ENCODE measurements around the gene FAXC.
"Not testable (repeated sequence)": the region's sequence is repeated elsewhere in the genome, so short reads cannot be mapped to it uniquely, and the experiment has no call there.

Gene FAXC

GRCh38 chr6:99287523-99287922 lies 62.0 kb downstream of the FAXC start:
- DNase-seq (ENCODE audit: low read depth, low spot score): no peak

GRCh38 chr6:99285881-99286280 lies 63.6 kb downstream of the FAXC start:
- no peak for DNase-seq (ENCODE audit: low read depth, low spot score)

- no peak for DNase-seq (ENCODE audit: low read depth, low spot score)
These were observed 66.9 kb downstream of the FAXC start for GRCh38 chr6:99282479-99283062.

GRCh38 chr6:99276747-99277146 lies 72.7 kb downstream of the FAXC start:
- DNase-seq (ENCODE audit: low read depth, low spot score): no peak

- no peak for DNase-seq (ENCODE audit: low read depth, low spot score)
These were observed 78.6 kb downstream of the FAXC start for GRCh38 chr6:99270826-99271225.

GRCh38 chr6:99270030-99270429 lies 79.4 kb downstream of the FAXC start:
- DNase-seq (ENCODE audit: low read depth, low spot score): no peak

GRCh38 chr6:99269207-99269606 lies 80.3 kb downstream of the FAXC start:
- no peak for DNase-seq (ENCODE audit: low read depth, low spot score)

GRCh38 chr6:99266996-99267395 lies 82.5 kb downstream of the FAXC start:
- DNase-seq (ENCODE audit: low read depth, low spot score): not testable (repeated sequence)

GRCh38 chr6:99265447-99265846 lies 84.0 kb downstream of the FAXC start:
- not testable (repeated sequence) for DNase-seq (ENCODE audit: low read depth, low spot score)

GRCh38 chr6:99254616-99255550 lies 94.6 kb downstream of the FAXC start:
- DNase-seq (ENCODE audit: low read depth, low spot score): no peak

GRCh38 chr6:99253271-99253670 lies 96.2 kb downstream of the FAXC start:
- no peak for DNase-seq (ENCODE audit: low read depth, low spot score)

GRCh38 chr6:99252421-99252820 lies 97.1 kb downstream of the FAXC start:
- DNase-seq (ENCODE audit: low read depth, low spot score): no peak

- no peak for DNase-seq (ENCODE audit: low read depth, low spot score)
These were observed 99.0 kb downstream of the FAXC start for GRCh38 chr6:99250476-99250875.

- no peak for DNase-seq (ENCODE audit: low read depth, low spot score)
These were observed 102.9 kb downstream of the FAXC start for GRCh38 chr6:99246602-99247001.

GRCh38 chr6:99241905-99242534 lies 107.5 kb downstream of the FAXC start:
- DNase-seq (ENCODE audit: low read depth, low spot score): no peak

- no peak for DNase-seq (ENCODE audit: low read depth, low spot score)
These were observed 113.5 kb downstream of the FAXC start for GRCh38 chr6:99236010-99236409.

GRCh38 chr6:99233219-99233618 lies 116.3 kb downstream of the FAXC start:
- DNase-seq (ENCODE audit: low read depth, low spot score): no peak

- DNase-seq (ENCODE audit: low read depth, low spot score): no peak
These were observed 117.4 kb downstream of the FAXC start for GRCh38 chr6:99232056-99232455.

GRCh38 chr6:99225172-99225571 lies 124.3 kb downstream of the FAXC start:
- no peak for DNase-seq (ENCODE audit: low read depth, low spot score)

All from activated CD4-positive, CD25-positive, alpha-beta regulatory T cell treated with anti-CD3 and anti-CD28 coated beads, Interleukin-2, amount 50 U/mL, for 16 hours (primary cell).